Measurements from ENCODE around the gene C17orf75. TPM values are rescaled to one million over a fixed set of nuclear protein-coding genes. Genes with fewer than 3 reads are reported as not detected.

The C17orf75 gene
- total and polyA plus RNA-seq, 2 of the 4 experiments (the other 2 are of a cell fraction), result 11.5 to 16.1 TPM

DNA sequence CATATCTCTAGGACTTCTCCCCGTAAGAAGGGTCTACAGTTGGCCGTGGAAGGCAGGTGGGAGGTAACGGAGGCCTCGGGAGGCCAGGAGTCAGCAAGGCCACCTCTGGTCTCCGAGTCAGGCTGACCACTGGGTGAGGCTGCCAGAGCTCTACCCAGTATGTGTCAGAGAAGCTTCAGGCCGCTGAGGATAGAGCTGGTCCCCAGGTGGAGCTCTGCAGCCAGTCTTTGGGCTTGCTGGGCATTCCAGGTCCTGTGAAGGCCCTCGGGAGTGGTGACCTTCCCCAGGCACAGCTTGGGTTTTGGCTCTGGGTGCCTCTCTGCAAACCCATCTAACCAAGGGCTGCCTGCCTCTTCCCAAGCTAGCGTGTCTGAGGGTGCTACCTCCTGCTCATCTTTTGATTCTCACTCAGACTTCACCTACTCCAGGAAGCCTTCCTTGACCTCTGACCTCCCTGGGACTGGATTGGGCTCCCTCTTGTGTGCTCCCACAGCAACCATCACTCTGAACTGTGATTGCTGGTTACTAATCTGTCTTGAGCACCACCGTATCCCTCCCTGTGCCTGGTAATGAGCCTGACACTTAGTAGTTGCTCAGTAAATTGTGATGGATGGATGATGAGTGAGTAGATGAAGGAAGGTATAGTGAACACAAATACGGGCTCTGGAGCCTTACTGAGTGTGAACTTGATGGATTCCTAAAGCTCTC lies 54.0 kb downstream of the C17orf75 start:
- ChIA-PET POLR2A (ENCODE audit: unreplicated experiment) (no interaction called here), CTCF (no interaction called here)
- Histone ChIP-seq H3K4me1 (ENCODE audit: control insufficient read depth, insufficient read depth, low read length) (no peaks in the 10 kb centered on the region), H2BK15ac (ENCODE audit: low read depth, low read length) (no peak overlapping the region), H4K5ac (ENCODE audit: low read depth, low read length) (no peak overlapping the region), H3K4me2 (ENCODE audit: low read depth, low read length) (no peak overlapping the region), H2BK20ac (ENCODE audit: low read depth, low read length) (no peak overlapping the region), H3K9ac (ENCODE audit: low read depth, low read length) (no peak overlapping the region), H3K36me3 (ENCODE audit: control insufficient read depth, insufficient read depth, low read length) (no peaks in the 10 kb centered on the region), H2AK9ac (replicated peaks; ENCODE audit: low read depth, low read length, poor library complexity) (no peak overlapping the region), H3K56ac (ENCODE audit: extremely low read depth, insufficient read depth, low read length) (no peak overlapping the region), H3K4ac (ENCODE audit: low read depth, low read length) (no peak overlapping the region), H3K18ac (ENCODE audit: low read depth, low read length) (no peak overlapping the region), H3K9me3 (ENCODE audit: control insufficient read depth, insufficient read depth, low read length) (no peaks in the 10 kb centered on the region), H3K9me1 (ENCODE audit: insufficient read depth, low read length) (no peaks in the 10 kb centered on the region), H2BK120ac (ENCODE audit: low read depth, low read length) (no peak overlapping the region), H2BK5ac (ENCODE audit: low read depth, low read length, poor library complexity, severe bottlenecking) (no peak overlapping the region), H3K27me3 (ENCODE audit: control insufficient read depth, insufficient read depth, low read length) (peaks cover 31% of the 10 kb centered on the region), H3K23ac (ENCODE audit: low read depth, low read length) (no peak overlapping the region; the same call in 1 of the 2 replicates), H3K27ac (ENCODE audit: insufficient read depth, low read length) (no peak overlapping the region), H3K4me3 (ENCODE audit: insufficient read depth, low read depth, low read length) (no peak overlapping the region), H4K20me1 (ENCODE audit: insufficient read depth, low read length) (no peaks in the 10 kb centered on the region), H2AFZ (replicated peaks; ENCODE audit: low read length, poor library complexity) (no peak overlapping the region), H3K14ac (replicated peaks; ENCODE audit: low read depth, low read length) (no peak overlapping the region), H3K79me1 (ENCODE audit: low read depth in 1 of 2, low read length in 2 of 2) (no peaks in the 10 kb centered on the region), H2AK5ac (ENCODE audit: low read depth, low read length) (no peak overlapping the region), H4K8ac (ENCODE audit: low read depth in 2 of 2, low read length in 2 of 2) (no peak overlapping the region), H4K91ac (ENCODE audit: insufficient read depth, low read depth, low read length) (no peak overlapping the region)
- DNase-seq (no peak), ATAC-seq (ENCODE audit: low read depth) (no peak)
- intact Hi-C loops (cut with micrococcal nuclease) (no loop called here), dilution Hi-C loops (cut with HindIII; ENCODE audit: low sequenced_read_pairs, unreplicated experiment) (no loop called here), in situ Hi-C loops (cut with MboI; ENCODE audit: low sequenced_read_pairs) (no loop called here)
- TF ChIP-seq MXI1 (IDR thresholded peaks at IDR 0.05; ENCODE audit: borderline replicate concordance, low read depth, low read length) (no peak), POLR2A (IDR thresholded peaks at IDR 0.05; ENCODE audit: low read depth, low read length) (no peak), FOS (IDR thresholded peaks at IDR 0.05; ENCODE audit: low read depth, low read length) (no peak), CEBPB (IDR thresholded peaks at IDR 0.05; ENCODE audit: low read depth, low read length) (no peak), MAZ (IDR thresholded peaks at IDR 0.05; ENCODE audit: borderline replicate concordance, low read depth, low read length) (no peak), CHD1 (IDR thresholded peaks at IDR 0.05; ENCODE audit: low read depth, low read length) (no peak), BHLHE40 (IDR thresholded peaks at IDR 0.05; ENCODE audit: low read depth, low read length) (no peak), RFX5 (IDR thresholded peaks at IDR 0.05; ENCODE audit: low read depth, low read length) (no peak), NFE2L2 (IDR thresholded peaks at IDR 0.05; ENCODE audit: low read depth, low read length) (no peak), RAD21 (IDR thresholded peaks at IDR 0.05; ENCODE audit: low read length) (no peak), RCOR1 (IDR thresholded peaks at IDR 0.05; ENCODE audit: insufficient replicate concordance, low read length) (no peak)
- TF ChIP-seq, protein P1, sequence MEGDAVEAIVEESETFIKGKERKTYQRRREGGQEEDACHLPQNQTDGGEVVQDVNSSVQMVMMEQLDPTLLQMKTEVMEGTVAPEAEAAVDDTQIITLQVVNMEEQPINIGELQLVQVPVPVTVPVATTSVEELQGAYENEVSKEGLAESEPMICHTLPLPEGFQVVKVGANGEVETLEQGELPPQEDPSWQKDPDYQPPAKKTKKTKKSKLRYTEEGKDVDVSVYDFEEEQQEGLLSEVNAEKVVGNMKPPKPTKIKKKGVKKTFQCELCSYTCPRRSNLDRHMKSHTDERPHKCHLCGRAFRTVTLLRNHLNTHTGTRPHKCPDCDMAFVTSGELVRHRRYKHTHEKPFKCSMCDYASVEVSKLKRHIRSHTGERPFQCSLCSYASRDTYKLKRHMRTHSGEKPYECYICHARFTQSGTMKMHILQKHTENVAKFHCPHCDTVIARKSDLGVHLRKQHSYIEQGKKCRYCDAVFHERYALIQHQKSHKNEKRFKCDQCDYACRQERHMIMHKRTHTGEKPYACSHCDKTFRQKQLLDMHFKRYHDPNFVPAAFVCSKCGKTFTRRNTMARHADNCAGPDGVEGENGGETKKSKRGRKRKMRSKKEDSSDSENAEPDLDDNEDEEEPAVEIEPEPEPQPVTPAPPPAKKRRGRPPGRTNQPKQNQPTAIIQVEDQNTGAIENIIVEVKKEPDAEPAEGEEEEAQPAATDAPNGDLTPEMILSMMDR (conservative IDR thresholded peaks at IDR 0.05; ENCODE audit: low read depth, low read length), result no peak
- TF ChIP-seq, protein P2, sequence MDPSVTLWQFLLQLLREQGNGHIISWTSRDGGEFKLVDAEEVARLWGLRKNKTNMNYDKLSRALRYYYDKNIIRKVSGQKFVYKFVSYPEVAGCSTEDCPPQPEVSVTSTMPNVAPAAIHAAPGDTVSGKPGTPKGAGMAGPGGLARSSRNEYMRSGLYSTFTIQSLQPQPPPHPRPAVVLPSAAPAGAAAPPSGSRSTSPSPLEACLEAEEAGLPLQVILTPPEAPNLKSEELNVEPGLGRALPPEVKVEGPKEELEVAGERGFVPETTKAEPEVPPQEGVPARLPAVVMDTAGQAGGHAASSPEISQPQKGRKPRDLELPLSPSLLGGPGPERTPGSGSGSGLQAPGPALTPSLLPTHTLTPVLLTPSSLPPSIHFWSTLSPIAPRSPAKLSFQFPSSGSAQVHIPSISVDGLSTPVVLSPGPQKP (IDR thresholded peaks at IDR 0.05; ENCODE audit: borderline replicate concordance, low read depth, low read length), result no peak
- TF ChIP-seq, protein P3, sequence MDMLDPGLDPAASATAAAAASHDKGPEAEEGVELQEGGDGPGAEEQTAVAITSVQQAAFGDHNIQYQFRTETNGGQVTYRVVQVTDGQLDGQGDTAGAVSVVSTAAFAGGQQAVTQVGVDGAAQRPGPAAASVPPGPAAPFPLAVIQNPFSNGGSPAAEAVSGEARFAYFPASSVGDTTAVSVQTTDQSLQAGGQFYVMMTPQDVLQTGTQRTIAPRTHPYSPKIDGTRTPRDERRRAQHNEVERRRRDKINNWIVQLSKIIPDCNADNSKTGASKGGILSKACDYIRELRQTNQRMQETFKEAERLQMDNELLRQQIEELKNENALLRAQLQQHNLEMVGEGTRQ (IDR thresholded peaks at IDR 0.05; ENCODE audit: low read depth, low read length), result no peak
- no TSS peak for BruUV-seq (replicated peaks)
- 79% methylated on average over 6 of the region's 10 CpGs; no CpG with 5 or more reads in 1 of the 2 experiments for WGBS, 2 experiments (ENCODE audit: extremely low coverage in 2 of 2, insufficient read length in 1 of 2)
